GM04503 (cell line): Measurements from ENCODE around the gene CYP46A1.
"Not testable (repeated sequence)": the region's sequence is repeated elsewhere in the genome, so short reads cannot be mapped to it uniquely, and the experiment has no call there.

Experiments used
- DNase-seq: peaks from one replicate; pipeline ENCODE4 v3.0.0-alpha.2; 2012; ENCODE audit warnings: low read depth

The CYP46A1 gene

GRCh38 chr14:99758872-99759545, 74.9 kb downstream of the CYP46A1 start:
- no peak for DNase-seq

GRCh38 chr14:99759546-99759925, 75.4 kb downstream of the CYP46A1 start:
- DNase-seq, result no peak

DNA sequence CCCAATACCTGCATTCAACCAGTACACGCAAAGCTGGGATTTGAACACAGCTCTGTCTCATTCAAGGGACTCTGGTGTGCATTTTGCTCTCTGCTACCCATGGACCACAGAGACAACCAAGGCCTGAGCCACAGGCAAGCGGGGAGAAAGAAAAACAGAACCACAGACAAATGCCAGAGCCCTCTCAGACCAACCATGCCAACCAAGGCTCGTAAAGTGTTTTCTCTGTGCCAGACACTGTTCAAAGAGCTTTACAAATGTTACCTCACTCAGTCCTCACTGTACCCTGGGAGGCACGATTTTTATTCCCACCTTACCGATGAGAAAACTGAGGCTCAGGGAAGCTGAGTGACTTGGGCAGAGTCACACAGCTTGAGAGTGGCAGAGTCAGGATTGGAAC, 76.7 kb downstream of the CYP46A1 start:
- DNase-seq, result no peak

DNA sequence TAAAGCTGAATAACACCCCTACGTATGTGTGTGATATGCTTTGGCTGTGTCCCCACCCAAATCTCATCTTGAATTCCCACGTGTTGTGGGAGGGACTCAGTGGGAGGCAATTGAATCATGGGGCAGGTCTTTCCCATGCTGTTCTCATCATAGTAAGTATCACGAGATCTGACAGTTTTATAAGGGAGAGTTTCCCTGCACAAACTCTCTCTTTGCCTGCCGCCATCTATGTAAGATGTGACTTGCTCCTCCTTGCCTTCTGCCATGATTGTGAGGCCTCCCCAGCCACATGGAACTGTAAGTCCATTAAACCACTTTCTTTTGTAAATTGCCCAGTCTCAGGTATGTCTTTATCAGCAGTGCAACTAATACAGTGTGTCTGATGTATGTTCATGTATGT, 78.8 kb downstream of the CYP46A1 start:
- DNase-seq, result not testable (repeated sequence)

- no peak for DNase-seq
Measured at GRCh38 chr14:99763527-99764221, 79.6 kb downstream of the CYP46A1 start.

- no peak for DNase-seq
Measured at GRCh38 chr14:99764222-99764706, 80.2 kb downstream of the CYP46A1 start.

DNA sequence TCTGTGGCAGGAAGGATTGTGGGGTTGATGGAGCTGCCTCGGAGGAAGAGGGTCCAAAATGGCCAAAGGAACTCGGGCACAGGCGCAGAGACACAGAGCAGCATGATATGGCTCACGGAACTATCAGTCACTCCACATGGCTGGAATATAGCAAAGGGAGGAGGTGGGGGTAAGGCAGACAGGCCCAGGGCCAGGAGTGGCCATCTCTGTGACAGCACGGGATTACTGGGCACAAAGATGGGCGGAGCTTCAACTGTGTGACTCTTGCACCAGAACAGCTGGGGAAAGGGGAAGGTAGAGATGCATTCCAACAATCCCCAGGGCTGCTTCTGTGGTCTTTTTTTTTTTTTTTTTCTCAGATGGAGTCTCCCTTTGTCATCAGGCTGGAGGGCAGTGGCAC, 84.3 kb downstream of the CYP46A1 start:
- no peak for DNase-seq

GRCh38 chr14:99769123-99769522, 85.0 kb downstream of the CYP46A1 start:
- DNase-seq, result no peak

- no peak for DNase-seq
Measured at GRCh38 chr14:99769799-99770198, 85.7 kb downstream of the CYP46A1 start.

DNA sequence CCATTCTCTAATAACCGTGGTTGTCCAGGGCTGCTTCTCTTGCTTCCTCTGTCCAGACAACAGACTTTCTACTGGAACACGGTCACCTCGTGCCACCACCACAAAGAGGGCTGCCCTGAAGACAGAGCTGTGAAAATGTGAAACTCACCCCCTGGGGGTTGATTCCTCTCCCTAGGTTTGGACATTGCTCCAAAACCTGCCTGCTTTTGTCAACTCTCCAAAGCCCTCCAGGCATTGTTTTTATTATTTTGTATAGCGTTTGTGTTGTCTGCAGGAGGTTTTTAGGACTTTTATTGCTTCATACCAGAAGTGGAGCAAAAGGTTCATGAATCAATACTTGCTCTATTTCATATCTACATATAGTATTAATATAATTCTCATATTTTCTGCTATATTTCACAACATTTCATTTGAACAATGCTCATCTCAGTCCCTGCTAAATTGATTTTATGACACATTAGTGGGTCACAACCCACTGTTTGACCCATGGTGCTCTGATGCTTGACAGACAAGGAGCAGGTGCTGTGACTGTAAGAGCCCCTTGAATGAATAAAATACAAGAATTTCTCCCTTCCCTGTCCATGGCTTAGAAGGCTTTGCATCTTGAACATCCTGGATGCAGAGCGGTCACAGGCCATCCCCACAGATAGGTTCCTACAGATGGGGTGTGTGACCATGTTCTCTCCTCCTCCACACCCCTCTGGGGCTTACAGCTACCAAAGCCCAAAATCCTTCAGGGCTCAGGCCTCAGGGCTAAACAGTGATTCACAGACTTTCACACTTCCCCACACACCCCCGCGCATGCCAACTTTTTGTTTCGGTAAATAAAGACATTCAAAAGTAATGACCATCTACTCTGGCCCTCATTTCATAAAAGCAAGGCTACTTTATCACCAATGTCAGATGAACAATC, 88.5 kb downstream of the CYP46A1 start:
- no peak for DNase-seq

DNA sequence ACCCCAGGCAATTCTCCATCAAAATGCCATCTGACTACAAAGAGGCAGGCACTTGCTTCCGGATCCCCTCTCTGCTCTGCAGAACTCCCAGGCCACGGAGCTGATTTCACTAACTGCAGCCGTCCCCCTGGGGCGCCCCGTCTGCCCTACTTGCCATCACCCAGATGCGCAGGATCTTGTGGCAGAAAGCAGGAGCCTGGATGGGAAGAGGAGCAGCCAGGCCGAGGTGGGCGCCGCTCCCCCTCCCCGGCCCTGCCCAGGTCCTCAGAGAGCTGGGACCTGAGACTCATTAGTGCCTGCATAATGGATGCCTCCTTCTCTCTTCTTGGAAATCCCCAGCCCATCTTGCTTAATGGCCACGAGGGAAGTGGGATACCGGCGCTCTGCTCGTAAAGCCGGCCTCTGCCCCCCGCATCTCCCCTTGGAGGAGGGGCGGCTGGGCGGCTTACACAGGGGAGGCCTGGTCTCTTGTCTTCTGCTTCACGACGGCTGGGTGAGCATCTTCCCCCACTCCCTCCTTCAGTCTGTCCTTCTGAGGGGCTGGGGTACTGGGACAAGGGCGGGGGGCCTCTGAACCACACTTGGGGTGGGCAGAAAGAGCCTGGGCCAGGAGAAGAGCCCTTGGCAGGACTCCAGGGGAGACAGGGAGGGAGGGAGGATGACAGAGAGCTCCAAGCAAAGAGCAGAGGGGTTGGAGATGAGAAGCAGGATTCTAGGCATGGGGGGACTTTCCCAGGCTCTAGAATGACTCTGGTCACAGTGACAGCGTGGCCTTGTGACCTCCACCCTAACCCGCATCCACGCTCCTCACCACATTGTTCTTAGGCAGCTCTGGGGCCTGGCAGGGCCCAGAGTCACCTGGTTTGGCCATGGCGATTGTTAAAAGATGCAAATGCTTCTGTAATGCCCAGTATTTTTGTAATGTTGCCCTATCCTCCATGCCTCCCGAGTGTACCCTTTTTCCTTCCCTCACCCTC, 89.7 kb downstream of the CYP46A1 start:
- DNase-seq, result no peak

GRCh38 chr14:99774556-99775307, 90.6 kb downstream of the CYP46A1 start:
- DNase-seq, result no peak

- DNase-seq, result no peak
Measured at GRCh38 chr14:99775351-99775750, 91.3 kb downstream of the CYP46A1 start.
